ENCODE results near the gene IGLL5.

IGLL5 gene

GRCh38 chr22:22884010-22884887, 3.4 kb upstream of the IGLL5 start:
- Histone ChIP-seq H3K4me1 (ENCODE audit: low read length) (no peaks in the 10 kb centered on the region), H3K27ac (ENCODE audit: low read length) (no peak overlapping the region), H3K9me3 (ENCODE audit: insufficient read depth, low read length) (no peaks in the 10 kb centered on the region), H4K20me1 (ENCODE audit: insufficient read depth, low read length) (no peaks in the 10 kb centered on the region), H3K27me3 (ENCODE audit: low read depth, low read length) (no peaks in the 10 kb centered on the region), H3K9ac (ENCODE audit: low read length) (no peak overlapping the region), H3K79me2 (ENCODE audit: low read length) (no peaks in the 10 kb centered on the region), H3K4me2 (ENCODE audit: low read length) (no peak overlapping the region), H2AFZ (ENCODE audit: low read depth, low read length) (no peak overlapping the region), H3K36me3 (replicated peaks; ENCODE audit: low read depth, low read length) (no peaks in the 10 kb centered on the region), H3K4me3 (ENCODE audit: low read length) (no peak overlapping the region)
- TF ChIP-seq CTCF (IDR thresholded peaks at IDR 0.05; ENCODE audit: low read depth, low read length) = no peak
- TF ChIP-seq EZH2phosphoT487 (IDR thresholded peaks at IDR 0.05; ENCODE audit: low read depth) = no peak

DNA sequence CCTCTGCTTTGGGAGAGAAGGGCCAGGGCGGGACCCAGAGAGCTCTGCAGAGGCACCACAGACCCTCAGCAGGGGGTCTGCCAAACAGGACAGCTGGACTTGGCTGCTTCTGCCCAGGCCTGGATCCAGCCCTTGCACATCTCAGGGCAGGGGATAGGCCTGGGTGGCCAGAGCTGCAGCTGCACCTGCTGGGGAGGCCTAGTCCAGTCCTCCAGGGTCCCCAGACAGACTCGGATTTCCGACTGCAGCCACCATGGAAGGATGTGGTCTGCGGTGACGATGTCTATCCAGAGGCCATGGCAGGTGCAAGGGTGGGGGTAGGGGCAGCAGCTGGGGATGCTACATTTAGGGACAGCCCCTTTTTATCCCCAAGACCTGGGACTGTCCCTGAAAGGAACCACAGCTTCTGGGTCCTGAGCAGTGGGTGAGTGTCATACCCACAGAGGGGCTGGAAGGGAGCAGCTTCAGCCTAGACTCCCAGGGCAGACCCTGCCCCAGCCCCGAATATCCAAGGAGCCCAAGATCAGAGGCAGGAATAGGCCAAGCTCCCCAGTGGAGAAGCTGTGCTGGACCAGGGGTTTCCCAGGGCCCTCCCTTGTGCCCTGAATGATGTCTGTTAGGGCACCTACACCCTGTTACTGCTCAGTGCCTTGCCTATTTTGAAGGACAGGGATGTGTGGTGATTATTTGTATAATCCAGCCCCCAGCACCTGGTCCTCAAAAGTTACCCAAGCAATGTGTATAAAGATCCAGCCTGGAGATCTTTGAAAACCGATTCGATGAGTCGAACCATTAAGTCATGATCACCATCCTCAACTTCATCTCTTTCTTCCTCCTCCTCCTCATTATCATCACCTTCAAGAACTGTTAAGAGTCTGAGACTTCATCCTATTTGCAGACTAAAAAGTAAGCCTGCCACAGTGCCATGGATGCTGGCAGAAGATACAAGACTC, 2.5 kb upstream of the IGLL5 start:
- no peaks in the 10 kb centered on the region for H4K20me1 ChIP-seq (ENCODE audit: insufficient read depth, low read length)
- H3K4me2 ChIP-seq (ENCODE audit: low read length) = no peak overlapping the region
- no peaks in the 10 kb centered on the region for H3K4me1 ChIP-seq (ENCODE audit: low read length)
- no peaks in the 10 kb centered on the region for H3K27me3 ChIP-seq (ENCODE audit: low read depth, low read length)
- H3K79me2 ChIP-seq (ENCODE audit: low read length) = no peaks in the 10 kb centered on the region
- H2AFZ ChIP-seq (ENCODE audit: low read depth, low read length) = no peak overlapping the region
- no peak overlapping the region for H3K27ac ChIP-seq (ENCODE audit: low read length)
- no peak overlapping the region for H3K9ac ChIP-seq (ENCODE audit: low read length)
- TF ChIP-seq CTCF (IDR thresholded peaks at IDR 0.05; ENCODE audit: low read depth, low read length) (no peak), EZH2phosphoT487 (IDR thresholded peaks at IDR 0.05; ENCODE audit: low read depth) (no peak)
- no peaks in the 10 kb centered on the region for H3K36me3 ChIP-seq (replicated peaks; ENCODE audit: low read depth, low read length)
- no peaks in the 10 kb centered on the region for H3K9me3 ChIP-seq (ENCODE audit: insufficient read depth, low read length)
- no peak overlapping the region for H3K4me3 ChIP-seq (ENCODE audit: low read length)

DNA sequence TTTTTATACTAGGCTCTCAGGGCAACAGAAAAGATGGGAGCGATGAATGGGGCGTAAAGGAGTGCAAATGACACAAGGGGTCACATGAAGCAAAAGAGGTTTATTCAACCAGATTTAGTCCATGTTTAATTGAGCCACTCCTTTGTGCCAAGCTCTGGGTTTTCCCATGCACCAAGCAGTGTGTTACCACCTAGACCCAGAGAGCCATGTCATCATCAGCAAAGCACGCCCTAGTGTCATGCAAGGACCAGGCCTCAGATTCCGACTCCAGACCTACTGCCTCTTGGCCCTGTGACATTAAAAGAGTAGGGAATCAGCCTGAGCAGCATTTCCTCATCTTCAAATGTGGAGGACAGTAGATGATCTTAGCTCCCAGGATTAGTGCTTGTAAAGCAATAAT, 1.1 kb upstream of the IGLL5 start:
- no peaks in the 10 kb centered on the region for H3K9me3 ChIP-seq (ENCODE audit: insufficient read depth, low read length)
- no peak overlapping the region for H3K4me3 ChIP-seq (ENCODE audit: low read length)
- H3K9ac ChIP-seq (ENCODE audit: low read length) = no peak overlapping the region
- H3K4me2 ChIP-seq (ENCODE audit: low read length) = no peak overlapping the region
- no peaks in the 10 kb centered on the region for H4K20me1 ChIP-seq (ENCODE audit: insufficient read depth, low read length)
- H3K27me3 ChIP-seq (ENCODE audit: low read depth, low read length) = no peaks in the 10 kb centered on the region
- H3K4me1 ChIP-seq (ENCODE audit: low read length) = no peaks in the 10 kb centered on the region
- H3K79me2 ChIP-seq (ENCODE audit: low read length) = no peaks in the 10 kb centered on the region
- H3K27ac ChIP-seq (ENCODE audit: low read length) = no peak overlapping the region
- no peak for TF ChIP-seq EZH2phosphoT487 (IDR thresholded peaks at IDR 0.05; ENCODE audit: low read depth)
- TF ChIP-seq CTCF (IDR thresholded peaks at IDR 0.05; ENCODE audit: low read depth, low read length) = no peak
- H2AFZ ChIP-seq (ENCODE audit: low read depth, low read length) = no peak overlapping the region
- no peaks in the 10 kb centered on the region for H3K36me3 ChIP-seq (replicated peaks; ENCODE audit: low read depth, low read length)
